ENCODE data around the gene TYW5. TPM values are rescaled to one million over a fixed set of nuclear protein-coding genes. Genes with fewer than 3 reads are reported as not detected.

Gene TYW5
- total RNA-seq, 4 donors from 2014 or later: 6.3 to 12.2 (median 6.9) TPM

GRCh38 chr2:199907008-199907714, 48.1 kb downstream of the TYW5 start:
- H3K27me3 ChIP-seq: no peaks in the 10 kb centered on the region
- H3K9me3 ChIP-seq: no peaks in the 10 kb centered on the region
- H3K27ac ChIP-seq: no peak overlapping the region
- H3K4me3 ChIP-seq: no peak overlapping the region
- no peak for DNase-seq (ENCODE audit: low spot score in 2 of 2)
- H3K36me3 ChIP-seq: no peaks in the 10 kb centered on the region
- no peak for TF ChIP-seq POLR2A (IDR thresholded peaks at IDR 0.05)
- TF ChIP-seq, protein P1, sequence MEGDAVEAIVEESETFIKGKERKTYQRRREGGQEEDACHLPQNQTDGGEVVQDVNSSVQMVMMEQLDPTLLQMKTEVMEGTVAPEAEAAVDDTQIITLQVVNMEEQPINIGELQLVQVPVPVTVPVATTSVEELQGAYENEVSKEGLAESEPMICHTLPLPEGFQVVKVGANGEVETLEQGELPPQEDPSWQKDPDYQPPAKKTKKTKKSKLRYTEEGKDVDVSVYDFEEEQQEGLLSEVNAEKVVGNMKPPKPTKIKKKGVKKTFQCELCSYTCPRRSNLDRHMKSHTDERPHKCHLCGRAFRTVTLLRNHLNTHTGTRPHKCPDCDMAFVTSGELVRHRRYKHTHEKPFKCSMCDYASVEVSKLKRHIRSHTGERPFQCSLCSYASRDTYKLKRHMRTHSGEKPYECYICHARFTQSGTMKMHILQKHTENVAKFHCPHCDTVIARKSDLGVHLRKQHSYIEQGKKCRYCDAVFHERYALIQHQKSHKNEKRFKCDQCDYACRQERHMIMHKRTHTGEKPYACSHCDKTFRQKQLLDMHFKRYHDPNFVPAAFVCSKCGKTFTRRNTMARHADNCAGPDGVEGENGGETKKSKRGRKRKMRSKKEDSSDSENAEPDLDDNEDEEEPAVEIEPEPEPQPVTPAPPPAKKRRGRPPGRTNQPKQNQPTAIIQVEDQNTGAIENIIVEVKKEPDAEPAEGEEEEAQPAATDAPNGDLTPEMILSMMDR (IDR thresholded peaks at IDR 0.05): no peak
- no peak for TF ChIP-seq EP300 (IDR thresholded peaks at IDR 0.05)
- WGBS, 2 donors: 67 to 82% methylated on average over 2 of the region's 2 CpGs
- peaks cover 0 to 14% (median 1%) of the 10 kb centered on the region in 4 donors for H3K4me1 ChIP-seq

DNA sequence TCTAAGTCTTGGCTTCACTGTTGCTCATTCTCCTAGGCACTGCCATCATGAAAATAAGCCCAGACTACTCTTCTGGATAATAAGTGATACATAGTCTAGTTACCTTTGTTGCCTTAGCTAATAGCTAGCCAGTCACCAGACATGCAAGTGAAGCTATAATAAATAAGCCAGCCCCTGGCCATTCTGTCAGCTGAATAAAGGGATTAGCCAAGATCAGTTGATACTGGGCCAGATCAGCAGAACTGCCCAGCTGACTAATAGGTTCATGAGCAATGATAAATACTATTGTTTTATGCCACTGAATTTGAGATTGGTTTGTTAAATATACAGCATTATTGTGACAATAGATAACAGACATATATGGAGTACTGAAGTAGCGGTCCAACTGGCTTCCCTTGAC, 52.2 kb downstream of the TYW5 start:
- Histone ChIP-seq H3K36me3 (no peaks in the 10 kb centered on the region), H3K9me3 (no peaks in the 10 kb centered on the region), H3K4me1 (no peaks in the 10 kb centered on the region), H3K27me3 (no peaks in the 10 kb centered on the region), H3K27ac (no peak overlapping the region), H3K4me3 (no peak overlapping the region)
- WGBS, 2 donors: 91 to 100% methylated on average over 1 of the region's 1 CpG
- TF ChIP-seq, protein P1 (IDR thresholded peaks at IDR 0.05): no peak
- TF ChIP-seq EP300 (IDR thresholded peaks at IDR 0.05): no peak
- no peak for TF ChIP-seq POLR2A (IDR thresholded peaks at IDR 0.05)
- DNase-seq (ENCODE audit: low spot score in 2 of 2): no peak

DNA sequence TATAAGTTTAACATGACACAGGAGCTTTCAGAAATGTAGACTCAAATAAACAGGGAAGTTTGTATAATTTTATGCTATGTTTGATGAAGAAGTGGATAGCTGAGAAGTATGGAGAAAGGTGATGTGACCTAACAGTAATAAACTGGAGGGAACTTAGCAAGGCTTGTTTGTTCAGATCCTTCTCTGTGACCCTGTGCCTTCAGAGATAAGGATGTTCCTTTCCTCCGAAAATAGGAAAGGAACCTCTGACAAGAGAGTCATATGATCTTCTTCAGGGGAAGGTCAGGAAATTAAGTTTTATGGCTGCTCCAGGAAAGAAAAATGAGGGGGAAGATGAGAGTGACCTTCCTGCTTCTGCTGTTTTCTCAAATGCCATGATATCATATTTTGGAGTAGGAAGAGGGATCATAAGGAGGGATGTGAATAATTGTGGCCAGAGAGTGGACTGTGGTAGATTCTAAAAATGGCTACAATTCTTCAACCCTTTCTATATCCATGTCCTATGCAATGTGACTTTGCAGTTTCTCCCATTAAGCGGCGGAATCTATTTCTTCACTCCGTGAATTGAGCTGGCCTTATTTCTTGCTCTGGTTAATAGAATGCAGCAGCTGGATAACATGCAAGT, 52.7 kb downstream of the TYW5 start:
- TF ChIP-seq EP300 (IDR thresholded peaks at IDR 0.05) (no peak), POLR2A (IDR thresholded peaks at IDR 0.05) (no peak)
- TF ChIP-seq, protein P1 (IDR thresholded peaks at IDR 0.05): no peak
- Histone ChIP-seq H3K36me3 (no peaks in the 10 kb centered on the region), H3K4me3 (no peak overlapping the region), H3K27ac (no peak overlapping the region), H3K4me1 (no peaks in the 10 kb centered on the region), H3K9me3 (no peaks in the 10 kb centered on the region), H3K27me3 (no peaks in the 10 kb centered on the region)
- 82 to 86% methylated on average over 4 of the region's 4 CpGs for WGBS, 2 donors
- no peak for DNase-seq (ENCODE audit: low spot score in 2 of 2)

GRCh38 chr2:199901942-199902341, 53.3 kb downstream of the TYW5 start:
- no peak overlapping the region for H3K27ac ChIP-seq
- no peak overlapping the region for H3K4me3 ChIP-seq
- H3K36me3 ChIP-seq: no peaks in the 10 kb centered on the region
- H3K4me1 ChIP-seq: no peaks in the 10 kb centered on the region
- no peaks in the 10 kb centered on the region for H3K27me3 ChIP-seq
- H3K9me3 ChIP-seq: no peaks in the 10 kb centered on the region
- 87 to 88% methylated on average over 4 of the region's 4 CpGs for WGBS, 2 donors
- TF ChIP-seq POLR2A (IDR thresholded peaks at IDR 0.05) (no peak), EP300 (IDR thresholded peaks at IDR 0.05) (no peak)
- TF ChIP-seq, protein P1 (IDR thresholded peaks at IDR 0.05): no peak
- DNase-seq (ENCODE audit: low spot score in 2 of 2): no peak

DNA sequence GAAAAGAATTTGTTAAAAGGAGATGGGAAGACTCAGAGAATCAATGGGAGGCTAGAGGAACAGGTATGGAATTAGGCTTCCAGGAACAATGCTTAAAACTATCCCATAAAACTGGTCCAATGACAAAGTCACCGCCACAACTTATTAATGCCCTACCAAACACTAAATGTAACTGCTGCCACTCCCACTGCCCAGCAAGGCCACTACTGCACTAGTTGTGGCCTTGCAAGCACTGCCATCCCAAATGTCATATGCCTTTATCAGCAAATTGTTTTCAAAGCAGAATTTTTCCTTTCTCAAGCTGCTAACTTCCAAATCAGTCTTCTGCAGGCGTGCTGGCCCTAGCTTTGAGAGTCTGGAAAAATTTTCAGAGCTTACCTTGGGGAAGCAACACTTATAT, 58.7 kb downstream of the TYW5 start:
- no peaks in the 10 kb centered on the region for H3K36me3 ChIP-seq
- H3K4me1 ChIP-seq: no peaks in the 10 kb centered on the region
- no peak overlapping the region for H3K4me3 ChIP-seq
- no peak for DNase-seq (ENCODE audit: low spot score in 2 of 2)
- 81 to 86% methylated on average over 2 of the region's 2 CpGs for WGBS, 2 donors
- no peaks in the 10 kb centered on the region for H3K27me3 ChIP-seq
- no peak overlapping the region for H3K27ac ChIP-seq
- H3K9me3 ChIP-seq: no peaks in the 10 kb centered on the region
- TF ChIP-seq POLR2A (IDR thresholded peaks at IDR 0.05) (no peak), EP300 (IDR thresholded peaks at IDR 0.05) (no peak)
- TF ChIP-seq, protein P1 (IDR thresholded peaks at IDR 0.05): no peak

Data from tibial nerve (tissue), 4 donors.